HG03558 (cell line): ENCODE data around the gene C1QTNF4.
"Not testable (repeated sequence)": the region's sequence is repeated elsewhere in the genome, so short reads cannot be mapped to it uniquely, and the experiment has no call there.

Source experiments
- ATAC-seq: cut with Tn5 transposase; IDR thresholded peaks from one replicate; pipeline ENCODE4 v1.9.1; 2021; ENCODE audit warnings: moderate number of reproducible peaks; ENCODE audit not compliant: unreplicated experiment; ENCODE audit errors: extremely low read depth

Gene C1QTNF4

DNA sequence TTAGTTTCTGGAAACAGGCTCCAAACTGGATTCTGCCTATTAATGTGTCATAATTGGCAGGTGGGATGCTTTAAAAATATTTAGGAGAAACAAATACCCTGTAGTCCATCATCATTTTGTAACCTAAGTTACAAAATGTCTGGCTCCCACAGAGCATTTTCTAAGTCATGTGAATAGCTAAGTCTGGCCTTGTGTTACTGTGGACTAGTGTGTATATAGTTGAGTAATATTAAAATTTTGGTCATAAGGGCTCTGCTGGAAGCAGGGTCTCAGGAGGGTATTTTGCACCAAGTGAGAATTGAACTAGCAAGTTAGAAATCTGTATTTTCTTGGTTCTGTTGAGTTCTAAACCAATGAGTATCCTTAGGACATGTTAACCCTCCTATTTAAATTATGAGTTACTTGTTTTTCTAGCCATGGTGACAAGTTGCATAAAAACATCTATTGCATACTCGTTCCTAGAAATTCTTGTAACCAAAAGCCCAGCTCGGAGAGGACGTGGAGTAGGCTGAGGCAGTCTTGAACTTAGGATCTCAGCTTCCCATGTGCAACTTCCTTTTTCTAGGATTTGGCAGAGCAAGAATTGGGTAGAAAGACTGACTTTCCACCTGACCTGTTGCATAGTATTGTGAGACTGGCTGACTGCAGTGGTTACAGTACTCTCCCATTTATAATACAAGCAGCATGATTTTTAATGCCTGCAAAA, 23.4 kb downstream of the C1QTNF4 start:
- no peak for ATAC-seq

DNA sequence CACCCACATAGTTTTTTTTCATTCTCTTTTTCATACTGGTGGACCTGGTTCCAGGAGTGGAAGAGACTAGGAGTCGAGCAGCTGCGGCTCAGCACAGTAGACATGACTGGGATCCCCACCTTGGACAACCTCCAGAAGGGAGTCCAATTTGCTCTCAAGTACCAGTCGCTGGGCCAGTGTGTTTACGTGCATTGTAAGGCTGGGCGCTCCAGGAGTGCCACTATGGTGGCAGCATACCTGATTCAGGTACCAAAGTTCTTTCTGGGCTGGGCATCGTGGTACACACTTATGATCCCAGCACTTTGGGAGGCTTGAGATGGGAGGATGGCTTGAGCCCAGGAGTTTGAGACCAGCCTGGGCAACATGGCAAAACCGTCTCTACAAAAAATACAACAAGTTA, 24.6 kb downstream of the C1QTNF4 start:
- ATAC-seq = no peak

DNA sequence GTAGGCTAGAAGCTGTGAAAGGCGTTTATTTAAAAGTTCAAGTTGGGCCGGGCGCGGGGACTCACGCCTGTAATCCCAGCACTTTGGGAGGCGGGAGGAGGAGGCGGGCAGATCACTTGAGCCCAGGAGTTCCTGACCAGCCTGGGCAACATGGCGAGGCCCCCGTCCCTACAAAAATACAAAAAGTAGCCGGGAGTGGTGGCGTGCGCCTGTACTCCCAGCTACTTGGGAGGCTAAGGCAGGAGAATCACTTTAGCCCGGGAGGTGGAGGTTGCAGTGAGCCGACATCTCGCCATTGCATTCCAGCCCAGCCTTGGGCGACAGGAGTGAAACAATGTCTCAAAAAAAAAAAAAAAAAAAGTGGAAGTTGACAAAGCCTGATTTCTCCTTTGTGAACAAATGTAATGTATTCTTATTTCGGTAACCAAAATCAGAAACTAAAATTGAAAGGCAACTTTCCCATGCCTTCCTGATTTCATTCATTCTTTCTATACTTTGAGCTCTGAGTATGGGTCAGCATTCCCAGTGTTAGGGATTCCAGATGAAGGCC, 28.0 kb downstream of the C1QTNF4 start:
- ATAC-seq = no peak

DNA sequence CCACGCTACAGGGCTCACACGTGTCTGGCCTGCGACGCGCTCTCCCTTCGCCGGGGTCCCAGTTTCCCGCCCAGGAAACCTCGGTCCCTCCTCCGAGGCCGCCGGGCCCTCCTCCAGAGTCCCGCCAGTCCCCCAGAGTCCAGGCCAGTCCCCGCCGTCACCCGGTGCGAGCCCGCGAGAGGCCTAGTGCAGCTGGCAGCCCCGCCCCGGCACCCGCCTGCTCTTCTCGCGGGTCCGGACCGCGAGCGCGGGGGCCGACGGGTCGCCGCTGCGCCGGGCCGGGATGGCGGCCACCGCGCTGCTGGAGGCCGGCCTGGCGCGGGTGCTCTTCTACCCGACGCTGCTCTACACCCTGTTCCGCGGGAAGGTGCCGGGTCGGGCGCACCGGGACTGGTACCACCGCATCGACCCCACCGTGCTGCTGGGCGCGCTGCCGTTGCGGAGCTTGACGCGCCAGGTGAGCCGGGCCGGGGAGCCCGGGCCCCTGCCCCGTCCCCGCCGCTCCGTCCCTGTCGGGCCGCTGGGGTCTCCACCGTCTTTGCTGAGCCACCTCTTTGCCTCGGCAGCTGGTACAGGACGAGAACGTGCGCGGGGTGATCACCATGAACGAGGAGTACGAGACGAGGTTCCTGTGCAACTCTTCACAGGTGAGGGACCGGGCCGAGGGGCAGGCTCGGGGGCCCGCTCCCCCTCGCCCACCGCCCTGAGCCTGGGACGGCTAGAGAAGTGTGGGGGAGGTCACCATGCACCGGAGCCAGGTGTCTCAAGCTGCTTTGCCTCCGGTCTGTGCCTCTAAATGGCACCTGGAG, 28.7 kb downstream of the C1QTNF4 start, which contains the start of gene PTPMT1:
PTPMT1 (plus strand) TSS at position 260 of the 809 bp plus-strand sequence; CDS start at position 284, 24 bp downstream.
- peak; percentile 62 for ATAC-seq

DNA sequence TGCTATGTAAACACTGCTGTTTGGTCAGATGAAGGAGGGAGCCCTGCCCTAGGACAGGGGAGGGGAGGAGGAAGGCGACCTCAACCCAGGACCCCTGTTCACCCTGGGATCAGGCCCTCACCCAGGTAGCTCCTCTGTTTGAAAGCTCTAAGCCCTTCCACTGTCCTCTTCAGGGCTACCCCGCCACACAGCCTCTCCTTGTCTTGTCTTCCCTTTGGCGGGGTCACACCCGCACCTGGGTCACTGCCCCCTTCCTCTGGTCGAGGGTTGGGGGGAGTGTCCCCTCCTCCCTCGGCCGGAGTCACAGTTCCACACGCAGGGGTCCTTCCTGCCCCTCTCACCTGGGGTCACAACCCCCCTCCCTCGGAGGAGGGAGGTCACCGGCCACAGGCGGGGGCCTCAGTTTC, 29.3 kb downstream of the C1QTNF4 start:
- no peak for ATAC-seq

DNA sequence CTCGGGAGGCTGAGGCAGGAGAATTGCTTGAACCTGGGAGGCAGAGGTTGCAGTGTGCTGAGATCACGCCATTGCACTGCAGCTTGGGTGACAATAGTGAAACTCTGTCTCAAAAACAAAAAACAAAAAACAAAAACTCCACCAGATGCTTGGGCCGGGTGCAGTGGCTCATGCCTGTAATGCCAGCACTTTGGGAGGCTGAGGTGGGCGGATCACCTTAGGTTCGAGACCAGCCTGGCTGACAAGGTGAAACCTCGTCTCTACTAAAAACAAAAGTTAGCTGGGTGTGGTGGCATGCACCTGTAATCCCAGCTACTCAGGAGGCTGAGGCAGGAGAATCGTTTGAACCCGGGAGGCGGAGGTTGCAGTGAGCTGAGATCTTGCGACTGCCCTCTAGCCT, 29.8 kb downstream of the C1QTNF4 start:
- not testable (repeated sequence) for ATAC-seq

DNA sequence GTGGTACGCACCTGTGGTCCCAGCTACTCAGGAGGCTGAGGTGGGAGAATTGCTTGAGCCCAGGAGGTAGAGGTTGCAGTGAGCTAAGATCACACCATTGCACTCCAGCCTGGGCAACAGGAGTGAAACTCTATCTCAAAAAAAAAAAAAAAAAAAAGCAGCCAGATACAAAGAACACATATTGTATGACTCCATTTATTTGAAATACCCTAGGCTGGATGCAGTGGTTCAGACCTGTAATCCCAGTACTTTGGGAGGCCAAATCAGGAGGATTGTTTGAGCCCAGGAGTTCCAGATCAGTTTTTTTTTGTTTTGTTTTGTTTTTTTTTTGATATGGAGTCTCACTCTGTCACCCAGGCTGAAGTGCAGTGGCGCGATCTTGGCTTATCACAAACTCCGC, 31.8 kb downstream of the C1QTNF4 start:
- ATAC-seq = not testable (repeated sequence)

DNA sequence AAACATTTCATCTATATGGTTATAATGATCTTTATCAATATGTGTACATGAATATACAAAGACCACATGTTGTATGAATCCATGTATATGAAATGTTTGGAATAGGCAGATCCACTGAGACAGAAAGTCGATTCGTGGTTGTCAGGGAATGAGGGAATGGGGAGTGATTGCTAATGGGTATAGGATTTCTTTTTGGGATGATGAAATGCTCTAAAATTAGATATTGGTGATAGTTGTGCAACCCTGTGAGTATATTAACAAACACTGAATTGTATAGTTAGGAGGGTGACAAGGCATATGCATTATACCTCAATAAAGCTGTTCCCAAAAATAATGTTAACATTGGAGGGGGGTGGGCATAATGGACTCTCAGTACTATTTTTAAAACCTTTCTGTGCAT, 33.8 kb downstream of the C1QTNF4 start:
- no peak for ATAC-seq

DNA sequence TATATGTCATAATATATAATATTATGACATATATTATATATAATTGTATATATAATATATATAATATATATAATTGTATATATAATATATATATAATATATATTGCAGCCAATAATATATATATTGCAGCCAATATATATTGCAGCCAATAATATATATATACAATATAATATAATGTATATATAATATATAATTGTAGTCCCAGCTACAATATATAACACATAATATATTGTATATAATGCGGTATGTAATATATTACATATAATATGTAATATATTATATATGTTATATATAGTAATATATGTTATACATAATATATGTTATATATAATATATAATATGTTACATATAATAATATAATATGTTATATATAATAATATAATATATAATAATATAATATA, 35.5 kb downstream of the C1QTNF4 start:
- ATAC-seq = no peak

DNA sequence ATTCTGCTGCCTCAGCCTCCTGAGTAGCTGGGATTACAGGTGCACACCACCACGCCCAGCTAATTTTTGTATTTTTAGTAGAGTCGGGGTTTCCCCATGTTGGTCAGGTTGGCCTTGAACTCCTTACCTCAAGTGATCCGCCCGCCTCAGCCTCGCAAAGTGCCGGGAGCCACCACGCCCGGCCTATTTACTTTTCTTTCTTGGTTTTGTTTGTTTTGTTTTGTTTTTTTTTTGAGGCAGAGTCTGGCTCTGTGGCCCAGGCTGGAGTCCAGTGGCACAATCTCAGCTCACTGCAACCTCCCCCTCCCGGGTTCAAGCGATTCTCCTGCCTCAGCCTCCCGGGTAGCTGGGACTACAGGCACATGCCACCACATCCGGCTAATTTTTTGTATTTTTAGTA, 37.2 kb downstream of the C1QTNF4 start:
- ATAC-seq = not testable (repeated sequence)

DNA sequence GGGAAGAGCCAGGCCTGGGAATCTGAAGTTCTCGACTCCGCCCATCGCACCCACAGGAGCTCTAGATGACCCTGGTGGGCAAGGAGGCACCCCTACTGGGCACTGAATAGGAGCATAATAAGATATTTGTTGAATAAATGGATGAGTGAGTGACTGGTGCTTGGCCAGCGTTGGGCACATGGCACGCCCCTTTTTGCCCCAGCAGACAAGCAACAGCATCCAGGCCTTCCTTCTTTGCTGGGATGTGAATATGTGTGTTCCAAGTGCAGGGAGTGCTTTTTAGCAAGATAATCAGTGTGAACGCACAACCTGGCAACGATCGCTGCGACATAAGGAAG, 40.8 kb downstream of the C1QTNF4 start:
- ATAC-seq = no peak

DNA sequence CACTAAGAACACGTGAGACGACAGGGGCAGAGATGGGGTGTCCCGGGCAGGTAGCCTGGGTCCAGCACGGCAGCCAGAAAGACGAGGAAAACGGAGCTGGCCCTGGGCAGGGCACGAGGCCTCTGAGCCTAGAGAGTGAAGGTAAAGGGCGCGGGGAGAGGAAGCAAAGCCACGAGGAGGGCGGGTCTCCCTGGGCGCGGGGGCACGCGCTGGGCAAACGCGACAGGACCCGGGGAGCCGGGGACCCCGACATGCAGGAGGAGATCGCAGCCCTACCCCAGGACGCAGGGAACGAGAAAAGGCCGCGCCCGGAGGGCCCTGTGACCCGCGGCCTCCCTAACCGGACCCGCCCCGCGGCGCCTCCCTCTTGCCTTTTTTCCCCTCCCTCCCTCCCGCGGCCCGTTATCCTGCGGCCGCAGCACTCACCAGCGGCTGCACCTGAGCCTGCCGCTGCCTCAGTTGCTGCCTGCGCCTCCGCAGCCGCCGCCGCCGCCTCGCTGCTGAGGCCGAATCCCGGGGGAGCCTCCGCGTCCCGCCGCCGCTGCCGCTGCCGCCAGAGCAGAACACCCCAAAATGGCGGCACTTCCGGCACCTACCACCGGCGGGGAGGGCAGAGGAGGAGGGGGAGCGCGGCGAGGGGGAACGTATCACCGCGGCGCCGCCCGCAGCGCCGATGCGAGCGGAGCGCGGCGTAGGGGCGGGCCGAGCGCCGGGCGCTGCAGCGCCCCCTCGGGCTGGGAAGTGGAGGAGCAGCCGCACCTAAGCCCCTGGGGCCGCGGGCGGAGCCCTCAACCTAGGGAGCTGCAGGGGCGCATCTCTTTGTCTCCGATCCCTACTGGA, 41.4 kb downstream of the C1QTNF4 start, which contains the start of gene CELF1:
CELF1 (minus strand) TSS at position 567 of the 840 bp plus-strand sequence. CDS start 53,609 bp downstream, outside the sequence.
- peak; percentile 90 for ATAC-seq

DNA sequence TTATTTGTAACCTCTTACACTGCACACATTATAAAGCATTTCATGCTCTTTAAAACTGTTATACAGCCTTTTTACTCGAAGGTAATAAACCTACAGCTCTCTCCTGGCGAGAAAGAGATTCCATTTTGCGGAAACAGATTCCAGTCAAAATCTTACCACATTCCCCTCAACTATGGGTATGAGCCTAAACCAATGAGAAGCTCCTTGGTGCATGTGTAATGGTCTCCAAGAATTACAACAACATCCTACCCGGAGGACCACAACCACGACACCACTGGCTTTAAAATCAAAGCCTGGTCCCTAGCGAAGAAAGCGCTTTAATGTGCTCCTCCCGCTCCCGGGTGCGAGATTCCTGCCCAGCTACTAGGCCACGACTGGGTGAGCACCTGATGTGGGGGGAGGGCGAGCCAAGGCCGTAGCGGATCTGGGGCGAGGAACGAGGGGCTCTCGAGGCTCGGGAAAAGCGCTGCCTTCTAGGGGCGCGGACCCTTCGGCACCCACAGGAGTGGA, 42.1 kb downstream of the C1QTNF4 start:
- no peak for ATAC-seq

DNA sequence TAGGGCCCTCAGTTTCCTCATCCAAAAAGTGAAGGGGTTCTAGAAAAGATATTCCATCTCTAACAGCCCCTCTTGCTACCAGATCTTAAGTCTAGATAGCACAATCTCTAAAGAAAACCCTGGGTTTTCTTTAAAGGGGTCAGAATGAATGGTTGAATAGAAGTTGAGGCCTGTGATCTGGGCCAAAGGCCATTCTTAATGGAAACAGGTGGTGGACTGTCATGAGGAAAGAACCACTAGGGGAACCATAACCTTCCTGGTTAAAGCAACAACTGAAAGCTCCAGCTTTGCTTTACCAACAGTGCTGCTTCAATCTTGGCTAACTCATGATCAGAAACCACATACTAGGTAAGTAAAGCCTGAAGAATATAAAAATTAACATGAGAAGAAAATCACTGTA, 43.1 kb downstream of the C1QTNF4 start:
- ATAC-seq = no peak

DNA sequence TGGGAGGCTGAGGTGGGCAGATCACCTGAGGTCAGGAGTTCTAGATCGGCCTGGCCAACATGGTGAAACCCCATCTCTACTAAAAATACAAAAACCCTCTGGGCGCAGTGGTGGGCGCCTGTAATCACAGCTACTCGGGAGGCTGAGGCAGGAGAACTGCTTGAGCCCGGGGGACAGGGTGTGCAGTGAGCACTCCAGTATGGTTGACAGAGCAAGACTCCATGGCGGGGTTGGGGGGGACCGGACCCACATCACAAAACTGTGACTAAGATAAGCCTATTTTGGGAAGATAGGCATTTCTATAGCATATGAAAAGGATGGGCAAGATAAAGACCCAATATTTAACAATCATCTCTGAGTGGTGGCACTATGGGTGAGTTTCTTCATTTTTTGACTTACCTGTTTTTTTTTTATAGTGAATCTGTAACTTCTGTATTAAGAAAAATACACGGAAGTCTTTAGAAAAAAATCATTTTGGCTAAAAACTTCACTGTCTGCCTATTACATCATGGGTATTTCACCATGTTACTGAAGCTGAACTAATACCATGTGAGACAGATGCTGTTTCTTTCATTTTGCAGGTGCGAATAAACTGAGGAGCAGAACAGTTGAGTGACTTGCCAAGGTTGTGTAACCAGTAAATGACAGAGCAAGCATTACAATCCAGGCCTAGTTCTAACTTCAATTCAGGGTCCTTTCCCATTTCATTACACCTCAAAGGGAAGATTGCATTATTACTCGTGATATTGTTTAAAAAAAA, 43.7 kb downstream of the C1QTNF4 start:
- ATAC-seq = no peak

DNA sequence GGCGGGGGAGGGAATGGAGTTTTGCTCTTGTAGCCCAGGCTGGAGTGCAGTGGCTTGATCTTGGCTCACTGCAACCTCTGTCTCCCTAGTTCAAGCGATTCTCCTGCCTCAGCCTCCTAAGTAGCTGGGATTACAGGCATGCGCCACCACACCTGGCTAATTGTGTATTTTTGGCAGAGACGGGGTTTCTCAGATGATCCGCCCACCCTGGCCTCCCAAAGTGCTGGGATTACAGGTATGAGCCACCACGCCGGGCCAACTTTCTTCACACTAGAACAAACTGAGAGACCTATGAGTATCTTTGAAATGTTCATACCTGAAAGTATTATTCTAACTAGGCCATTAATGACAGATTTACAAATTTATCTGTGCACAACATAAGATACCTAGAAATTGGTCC, 47.9 kb downstream of the C1QTNF4 start:
- ATAC-seq = not testable (repeated sequence)

DNA sequence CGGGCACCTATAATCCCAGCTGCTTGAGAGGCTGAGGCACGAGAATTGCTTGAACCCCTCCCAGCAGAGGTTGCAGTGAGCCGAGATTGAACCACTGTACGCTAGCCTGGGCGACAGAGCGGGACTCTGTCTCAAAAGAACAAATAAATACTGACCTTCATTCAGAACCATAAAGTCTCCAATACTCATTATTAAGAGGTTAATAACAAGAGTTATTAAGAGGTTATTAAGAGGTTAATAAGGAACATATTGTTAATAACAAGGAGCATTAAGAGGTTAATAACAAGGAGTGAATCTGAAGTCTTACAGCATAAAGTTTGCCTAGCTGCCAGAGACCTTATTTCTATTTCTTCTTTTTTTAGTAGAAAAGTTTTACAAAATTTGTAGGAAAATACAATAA, 48.9 kb downstream of the C1QTNF4 start:
- ATAC-seq = no peak

DNA sequence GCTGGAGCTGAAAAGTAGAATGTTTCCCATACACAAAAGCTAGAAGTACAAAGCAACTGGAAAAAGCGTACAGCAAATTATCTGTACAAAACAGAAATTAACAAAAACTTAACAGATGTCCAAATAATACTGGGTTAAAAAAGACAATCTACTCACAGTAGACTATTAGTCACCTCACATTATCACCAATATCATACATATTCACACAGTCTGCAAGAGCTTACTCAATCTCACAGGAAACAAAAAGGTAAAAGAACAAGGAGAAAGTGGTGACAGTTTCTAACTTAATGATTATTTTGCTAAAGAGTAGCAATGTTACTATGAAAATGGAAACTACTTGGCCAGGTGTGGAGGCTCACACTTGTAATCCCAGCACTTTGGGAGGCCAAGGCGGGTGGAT, 53.1 kb downstream of the C1QTNF4 start:
- no peak for ATAC-seq

DNA sequence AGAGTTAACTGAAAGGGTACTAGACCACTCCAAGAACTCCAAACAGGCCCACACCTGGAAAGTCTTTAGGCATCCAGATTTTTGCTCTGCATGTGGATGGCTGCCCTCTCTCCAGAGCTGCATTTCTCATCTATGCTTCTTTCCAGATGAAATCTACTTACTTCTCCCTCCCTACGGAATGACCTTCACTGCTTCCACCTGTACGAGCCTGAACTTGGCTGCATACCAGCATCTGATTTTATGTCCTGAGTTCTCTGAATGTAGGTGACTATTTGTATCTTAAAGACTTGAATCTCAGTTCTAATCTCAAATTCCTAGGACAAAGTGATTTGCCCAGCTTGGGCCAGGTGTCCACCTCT, 54.6 kb downstream of the C1QTNF4 start:
- no peak for ATAC-seq
